Measurements from ENCODE around the gene MYO10. TPM values are rescaled to one million over a fixed set of nuclear protein-coding genes. Genes with fewer than 3 reads are reported as not detected.
A peak's percentile ranks its signal among the peaks of the same experiment; 100 is the strongest.

The MYO10 gene
- total RNA-seq, 1 experiment from 2014 or later, result 89.8 TPM

GRCh38 chr5:16935231-16936149 lies 598 bp downstream of the MYO10 start:
- ATAC-seq, result peak; percentile 46
- TF ChIP-seq, protein P1, sequence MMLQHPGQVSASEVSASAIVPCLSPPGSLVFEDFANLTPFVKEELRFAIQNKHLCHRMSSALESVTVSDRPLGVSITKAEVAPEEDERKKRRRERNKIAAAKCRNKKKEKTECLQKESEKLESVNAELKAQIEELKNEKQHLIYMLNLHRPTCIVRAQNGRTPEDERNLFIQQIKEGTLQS (CRISPR knock-in tag; conservative IDR thresholded peaks at IDR 0.05), result no peak
- TF ChIP-seq GRHL2 (CRISPR knock-in tag; IDR thresholded peaks at IDR 0.05; ENCODE audit: insufficient replicate concordance, severe bottlenecking) (no peak), ZSCAN18 (CRISPR knock-in tag; IDR thresholded peaks at IDR 0.05) (no peak), USF2 (CRISPR knock-in tag; IDR thresholded peaks at IDR 0.05) (no peak), PREB (CRISPR knock-in tag; IDR thresholded peaks at IDR 0.05; ENCODE audit: borderline replicate concordance) (no peak), MLX (CRISPR knock-in tag; IDR thresholded peaks at IDR 0.05) (no peak), CREB1 (CRISPR knock-in tag; IDR thresholded peaks at IDR 0.05) (no peak), NFE2L1 (CRISPR knock-in tag; IDR thresholded peaks at IDR 0.05) (no peak), SP1 (CRISPR knock-in tag; conservative IDR thresholded peaks at IDR 0.05) (no peak), ZBTB43 (CRISPR knock-in tag; IDR thresholded peaks at IDR 0.05) (0 out of 2 replicates have a peak, but pooled peaks have one; percentile 14)
- TF ChIP-seq, protein P2, sequence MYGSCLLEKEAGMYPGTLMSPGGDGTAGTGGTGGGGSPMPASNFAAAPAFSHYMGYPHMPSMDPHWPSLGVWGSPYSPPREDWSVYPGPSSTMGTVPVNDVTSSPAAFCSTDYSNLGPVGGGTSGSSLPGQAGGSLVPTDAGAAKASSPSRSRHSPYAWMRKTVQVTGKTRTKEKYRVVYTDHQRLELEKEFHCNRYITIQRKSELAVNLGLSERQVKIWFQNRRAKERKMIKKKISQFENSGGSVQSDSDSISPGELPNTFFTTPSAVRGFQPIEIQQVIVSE (CRISPR knock-in tag; IDR thresholded peaks at IDR 0.05; ENCODE audit: borderline replicate concordance), result no peak
- TF ChIP-seq, protein P3, sequence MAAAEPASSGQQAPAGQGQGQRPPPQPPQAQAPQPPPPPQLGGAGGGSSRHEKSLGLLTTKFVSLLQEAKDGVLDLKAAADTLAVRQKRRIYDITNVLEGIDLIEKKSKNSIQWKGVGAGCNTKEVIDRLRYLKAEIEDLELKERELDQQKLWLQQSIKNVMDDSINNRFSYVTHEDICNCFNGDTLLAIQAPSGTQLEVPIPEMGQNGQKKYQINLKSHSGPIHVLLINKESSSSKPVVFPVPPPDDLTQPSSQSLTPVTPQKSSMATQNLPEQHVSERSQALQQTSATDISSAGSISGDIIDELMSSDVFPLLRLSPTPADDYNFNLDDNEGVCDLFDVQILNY (CRISPR knock-in tag; IDR thresholded peaks at IDR 0.05), result no peak
- TF ChIP-seq, protein P4, sequence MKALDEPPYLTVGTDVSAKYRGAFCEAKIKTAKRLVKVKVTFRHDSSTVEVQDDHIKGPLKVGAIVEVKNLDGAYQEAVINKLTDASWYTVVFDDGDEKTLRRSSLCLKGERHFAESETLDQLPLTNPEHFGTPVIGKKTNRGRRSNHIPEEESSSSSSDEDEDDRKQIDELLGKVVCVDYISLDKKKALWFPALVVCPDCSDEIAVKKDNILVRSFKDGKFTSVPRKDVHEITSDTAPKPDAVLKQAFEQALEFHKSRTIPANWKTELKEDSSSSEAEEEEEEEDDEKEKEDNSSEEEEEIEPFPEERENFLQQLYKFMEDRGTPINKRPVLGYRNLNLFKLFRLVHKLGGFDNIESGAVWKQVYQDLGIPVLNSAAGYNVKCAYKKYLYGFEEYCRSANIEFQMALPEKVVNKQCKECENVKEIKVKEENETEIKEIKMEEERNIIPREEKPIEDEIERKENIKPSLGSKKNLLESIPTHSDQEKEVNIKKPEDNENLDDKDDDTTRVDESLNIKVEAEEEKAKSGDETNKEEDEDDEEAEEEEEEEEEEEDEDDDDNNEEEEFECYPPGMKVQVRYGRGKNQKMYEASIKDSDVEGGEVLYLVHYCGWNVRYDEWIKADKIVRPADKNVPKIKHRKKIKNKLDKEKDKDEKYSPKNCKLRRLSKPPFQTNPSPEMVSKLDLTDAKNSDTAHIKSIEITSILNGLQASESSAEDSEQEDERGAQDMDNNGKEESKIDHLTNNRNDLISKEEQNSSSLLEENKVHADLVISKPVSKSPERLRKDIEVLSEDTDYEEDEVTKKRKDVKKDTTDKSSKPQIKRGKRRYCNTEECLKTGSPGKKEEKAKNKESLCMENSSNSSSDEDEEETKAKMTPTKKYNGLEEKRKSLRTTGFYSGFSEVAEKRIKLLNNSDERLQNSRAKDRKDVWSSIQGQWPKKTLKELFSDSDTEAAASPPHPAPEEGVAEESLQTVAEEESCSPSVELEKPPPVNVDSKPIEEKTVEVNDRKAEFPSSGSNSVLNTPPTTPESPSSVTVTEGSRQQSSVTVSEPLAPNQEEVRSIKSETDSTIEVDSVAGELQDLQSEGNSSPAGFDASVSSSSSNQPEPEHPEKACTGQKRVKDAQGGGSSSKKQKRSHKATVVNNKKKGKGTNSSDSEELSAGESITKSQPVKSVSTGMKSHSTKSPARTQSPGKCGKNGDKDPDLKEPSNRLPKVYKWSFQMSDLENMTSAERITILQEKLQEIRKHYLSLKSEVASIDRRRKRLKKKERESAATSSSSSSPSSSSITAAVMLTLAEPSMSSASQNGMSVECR (CRISPR knock-in tag; IDR thresholded peaks at IDR 0.05; ENCODE audit: borderline replicate concordance), result peak; percentile 51; the same call in 1 of the 2 replicates
- TF ChIP-seq, protein P5, sequence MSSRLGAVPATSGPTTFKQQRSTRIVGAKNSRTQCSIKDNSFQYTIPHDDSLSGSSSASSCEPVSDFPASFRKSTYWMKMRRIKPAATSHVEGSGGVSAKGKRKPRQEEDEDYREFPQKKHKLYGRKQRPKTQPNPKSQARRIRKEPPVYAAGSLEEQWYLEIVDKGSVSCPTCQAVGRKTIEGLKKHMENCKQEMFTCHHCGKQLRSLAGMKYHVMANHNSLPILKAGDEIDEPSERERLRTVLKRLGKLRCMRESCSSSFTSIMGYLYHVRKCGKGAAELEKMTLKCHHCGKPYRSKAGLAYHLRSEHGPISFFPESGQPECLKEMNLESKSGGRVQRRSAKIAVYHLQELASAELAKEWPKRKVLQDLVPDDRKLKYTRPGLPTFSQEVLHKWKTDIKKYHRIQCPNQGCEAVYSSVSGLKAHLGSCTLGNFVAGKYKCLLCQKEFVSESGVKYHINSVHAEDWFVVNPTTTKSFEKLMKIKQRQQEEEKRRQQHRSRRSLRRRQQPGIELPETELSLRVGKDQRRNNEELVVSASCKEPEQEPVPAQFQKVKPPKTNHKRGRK (CRISPR knock-in tag; IDR thresholded peaks at IDR 0.05; ENCODE audit: borderline replicate concordance), result no peak
- TF ChIP-seq, protein P6, sequence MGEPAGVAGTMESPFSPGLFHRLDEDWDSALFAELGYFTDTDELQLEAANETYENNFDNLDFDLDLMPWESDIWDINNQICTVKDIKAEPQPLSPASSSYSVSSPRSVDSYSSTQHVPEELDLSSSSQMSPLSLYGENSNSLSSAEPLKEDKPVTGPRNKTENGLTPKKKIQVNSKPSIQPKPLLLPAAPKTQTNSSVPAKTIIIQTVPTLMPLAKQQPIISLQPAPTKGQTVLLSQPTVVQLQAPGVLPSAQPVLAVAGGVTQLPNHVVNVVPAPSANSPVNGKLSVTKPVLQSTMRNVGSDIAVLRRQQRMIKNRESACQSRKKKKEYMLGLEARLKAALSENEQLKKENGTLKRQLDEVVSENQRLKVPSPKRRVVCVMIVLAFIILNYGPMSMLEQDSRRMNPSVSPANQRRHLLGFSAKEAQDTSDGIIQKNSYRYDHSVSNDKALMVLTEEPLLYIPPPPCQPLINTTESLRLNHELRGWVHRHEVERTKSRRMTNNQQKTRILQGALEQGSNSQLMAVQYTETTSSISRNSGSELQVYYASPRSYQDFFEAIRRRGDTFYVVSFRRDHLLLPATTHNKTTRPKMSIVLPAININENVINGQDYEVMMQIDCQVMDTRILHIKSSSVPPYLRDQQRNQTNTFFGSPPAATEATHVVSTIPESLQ (CRISPR knock-in tag; IDR thresholded peaks at IDR 0.05), result no peak

More at GRCh38 chr5:16935231-16936149, 598 bp downstream of the MYO10 start:
- no peak overlapping the region for H3K27ac Mint-ChIP-seq
- DNase-seq (ENCODE audit: low spot score), result peak; percentile 69
- H3K9me3 Mint-ChIP-seq, result no peaks in the 10 kb centered on the region
- peaks cover 56% of the 10 kb centered on the region for H3K4me1 Mint-ChIP-seq
- ChIA-PET POLR2A (interaction anchor here (0.9 to 1.2 kb wide), 4 partner anchors 18 to 281 kb away, joined by 3 to 4 read pairs (median 3); no protein-coding TSS in a partner anchor), CTCF (interaction anchor here (0.9 to 2.3 kb wide), 4 partner anchors 38 to 280 kb away, joined by 4 to 19 read pairs (median 10); no protein-coding TSS in a partner anchor)
- peak overlapping the region; percentile 87 for H3K4me3 Mint-ChIP-seq
- no peaks in the 10 kb centered on the region for H3K36me3 Mint-ChIP-seq
- peaks cover 73% of the 10 kb centered on the region for H3K27me3 Mint-ChIP-seq (ENCODE audit: low read depth)
